ENCODE results near the gene ACP4. TPM values are rescaled to one million over a fixed set of nuclear protein-coding genes. Genes with fewer than 3 reads are reported as not detected.
A peak's percentile ranks its signal among the peaks of the same experiment; 100 is the strongest.

The ACP4 gene
- total RNA-seq, 6 experiments from 2014 or later: 0.37 TPM; not detected in 5

DNA sequence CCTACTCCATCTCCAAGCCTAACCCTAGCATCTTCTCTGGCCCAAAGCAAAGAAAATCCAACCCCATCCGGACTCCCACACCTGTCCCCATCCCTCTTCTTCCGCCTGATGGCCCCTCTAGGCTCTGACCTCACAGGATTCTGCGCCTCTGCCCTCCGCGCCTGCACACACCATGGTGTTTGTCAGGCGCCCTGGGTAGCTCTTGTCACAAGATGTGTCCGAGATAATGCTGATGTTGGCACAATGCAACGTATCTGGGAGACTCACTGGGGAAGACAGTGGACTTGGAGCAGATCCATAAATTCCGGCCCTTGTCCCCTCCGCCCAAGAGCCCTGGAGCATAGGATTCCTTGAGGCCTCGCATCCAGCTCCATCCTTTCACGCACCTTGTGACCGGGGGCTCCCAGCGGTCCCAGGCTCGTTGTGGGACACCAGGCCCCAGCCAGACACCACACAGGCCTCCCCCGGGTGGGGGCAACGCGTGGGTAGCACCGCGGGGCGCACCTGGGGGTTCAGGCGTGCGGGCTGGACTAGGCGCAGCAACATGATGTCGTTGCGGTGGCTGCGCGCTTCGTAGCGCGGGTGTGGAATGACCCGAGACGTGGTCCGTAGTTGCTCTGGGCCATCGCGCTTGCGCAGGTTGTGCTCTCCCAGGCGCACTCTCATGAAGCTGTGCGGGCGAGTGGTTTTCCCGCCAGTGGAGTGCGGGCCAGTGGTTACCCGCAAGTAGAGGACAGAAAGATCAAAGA is 36.5 kb downstream of the ACP4 start:
- intact Hi-C loops (cut with DNase I): no loop called here
- Histone ChIP-seq H3K27me3 (no peaks in the 10 kb centered on the region), H3K9me3 (no peaks in the 10 kb centered on the region), H3K4me1 (no peaks in the 10 kb centered on the region), H3K27ac (no peak overlapping the region), H3K4me3 (no peak overlapping the region), H3K36me3 (no peaks in the 10 kb centered on the region)
- 59% methylated on average over 5 of the region's 43 CpGs for WGBS (ENCODE audit: insufficient coverage, low coverage, low lambda C conversion rate, missing lambda C conversion rate)
- DNase-seq (no peak), ATAC-seq (no peak)
- TF ChIP-seq POLR2A (IDR thresholded peaks at IDR 0.05): no peak
- TF ChIP-seq, protein P1, sequence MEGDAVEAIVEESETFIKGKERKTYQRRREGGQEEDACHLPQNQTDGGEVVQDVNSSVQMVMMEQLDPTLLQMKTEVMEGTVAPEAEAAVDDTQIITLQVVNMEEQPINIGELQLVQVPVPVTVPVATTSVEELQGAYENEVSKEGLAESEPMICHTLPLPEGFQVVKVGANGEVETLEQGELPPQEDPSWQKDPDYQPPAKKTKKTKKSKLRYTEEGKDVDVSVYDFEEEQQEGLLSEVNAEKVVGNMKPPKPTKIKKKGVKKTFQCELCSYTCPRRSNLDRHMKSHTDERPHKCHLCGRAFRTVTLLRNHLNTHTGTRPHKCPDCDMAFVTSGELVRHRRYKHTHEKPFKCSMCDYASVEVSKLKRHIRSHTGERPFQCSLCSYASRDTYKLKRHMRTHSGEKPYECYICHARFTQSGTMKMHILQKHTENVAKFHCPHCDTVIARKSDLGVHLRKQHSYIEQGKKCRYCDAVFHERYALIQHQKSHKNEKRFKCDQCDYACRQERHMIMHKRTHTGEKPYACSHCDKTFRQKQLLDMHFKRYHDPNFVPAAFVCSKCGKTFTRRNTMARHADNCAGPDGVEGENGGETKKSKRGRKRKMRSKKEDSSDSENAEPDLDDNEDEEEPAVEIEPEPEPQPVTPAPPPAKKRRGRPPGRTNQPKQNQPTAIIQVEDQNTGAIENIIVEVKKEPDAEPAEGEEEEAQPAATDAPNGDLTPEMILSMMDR (IDR thresholded peaks at IDR 0.05): no peak

DNA sequence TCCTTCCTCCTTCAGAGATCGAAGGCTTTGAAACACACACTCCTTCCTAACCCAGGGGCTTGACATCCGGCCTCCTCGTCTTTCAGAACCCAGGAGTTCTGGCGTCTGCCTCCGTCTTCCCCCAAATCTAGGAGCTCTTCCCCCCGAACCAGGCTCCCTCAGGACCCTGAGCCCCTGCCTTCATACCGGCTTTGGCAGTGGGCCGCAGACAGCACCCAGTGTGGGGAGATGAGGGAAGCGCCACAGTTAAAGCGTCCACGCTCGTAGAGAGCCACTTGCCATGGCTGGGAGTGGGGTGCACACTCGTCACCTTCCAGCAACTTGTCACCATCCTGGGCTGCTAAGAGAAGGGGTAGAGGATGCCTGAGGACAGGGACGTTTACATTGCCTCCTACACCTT is 37.3 kb downstream of the ACP4 start:
- TF ChIP-seq POLR2A (IDR thresholded peaks at IDR 0.05): no peak
- TF ChIP-seq, protein P1 (IDR thresholded peaks at IDR 0.05): no peak
- intact Hi-C loops (cut with DNase I): no loop called here
- DNase-seq: no peak

DNA sequence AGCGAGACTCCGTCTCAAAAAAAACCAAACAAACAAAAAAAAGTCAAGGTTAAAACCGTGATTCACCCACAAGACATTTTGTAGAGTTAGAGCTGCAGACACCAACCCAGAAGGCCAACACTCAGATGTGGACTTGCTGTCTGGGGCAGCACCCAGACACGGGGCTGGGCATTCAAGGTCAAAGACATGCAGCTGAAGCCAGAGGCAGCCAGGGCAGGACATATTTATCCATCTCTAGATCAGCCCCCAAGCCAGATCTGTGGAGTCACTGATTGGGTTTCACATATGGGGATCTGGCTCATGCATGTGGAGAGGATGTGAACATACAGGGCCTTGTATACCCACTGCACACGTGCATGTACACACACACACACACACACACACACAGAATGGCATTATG is 39.6 kb downstream of the ACP4 start:
- TF ChIP-seq, protein P1 (IDR thresholded peaks at IDR 0.05): no peak
- TF ChIP-seq POLR2A (IDR thresholded peaks at IDR 0.05): no peak
- Histone ChIP-seq H3K9me3 (no peaks in the 10 kb centered on the region), H3K4me1 (no peaks in the 10 kb centered on the region), H3K36me3 (no peaks in the 10 kb centered on the region), H3K27ac (no peak overlapping the region), H3K4me3 (no peak overlapping the region), H3K27me3 (no peaks in the 10 kb centered on the region)
- WGBS (ENCODE audit: insufficient coverage, low coverage, low lambda C conversion rate, missing lambda C conversion rate): 59% methylated on average over 5 of the region's 5 CpGs
- DNase-seq (no peak), ATAC-seq (no peak)
- intact Hi-C loops (cut with DNase I): no loop called here

More for the DNA sequence above, 37.3 kb downstream of the ACP4 start:
- Histone ChIP-seq H3K27me3 (no peaks in the 10 kb centered on the region), H3K4me3 (no peak overlapping the region), H3K36me3 (no peaks in the 10 kb centered on the region), H3K4me1 (no peaks in the 10 kb centered on the region), H3K27ac (no peak overlapping the region), H3K9me3 (no peaks in the 10 kb centered on the region)
- ATAC-seq: no peak
- 56% methylated on average over 11 of the region's 14 CpGs for WGBS (ENCODE audit: insufficient coverage, low coverage, low lambda C conversion rate, missing lambda C conversion rate)

DNA sequence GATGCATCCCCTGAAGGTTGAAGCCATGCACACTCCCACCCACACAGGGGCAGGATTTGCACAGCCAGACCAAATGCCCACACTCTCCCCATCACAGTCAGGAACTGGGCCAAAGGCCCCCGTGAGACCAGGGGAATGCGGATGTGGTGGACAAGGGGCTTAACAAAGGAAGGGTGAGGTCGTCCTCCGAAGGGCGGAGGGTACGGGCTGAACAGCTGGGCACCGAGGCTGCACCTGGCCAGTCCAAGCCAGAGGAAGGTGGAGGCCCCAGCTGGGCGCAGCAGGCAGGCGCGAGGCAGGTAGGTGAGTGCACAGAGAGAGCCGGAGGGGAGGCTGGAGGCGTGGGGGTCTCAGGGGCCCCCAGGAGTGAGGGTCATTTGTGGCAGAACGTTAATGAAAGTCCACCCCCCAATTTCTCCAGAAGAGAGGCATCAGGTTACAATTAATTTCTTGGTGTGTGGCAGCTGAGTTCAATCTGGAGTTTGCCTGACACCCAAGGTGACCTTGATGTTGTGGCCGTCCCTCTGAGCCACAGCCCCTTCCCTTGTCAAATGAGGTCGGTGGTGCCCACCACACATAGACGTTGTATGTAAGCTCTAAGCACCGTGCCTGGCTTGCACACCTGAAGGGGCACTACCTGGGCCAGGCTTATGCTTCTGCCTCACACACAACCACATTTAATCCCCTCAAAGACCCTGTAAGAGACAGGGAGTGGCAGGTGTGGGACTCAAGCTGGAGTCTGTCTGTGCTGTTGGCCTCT is 40.2 kb downstream of the ACP4 start:
- no peaks in the 10 kb centered on the region for H3K4me1 ChIP-seq
- intact Hi-C loops (cut with DNase I): no loop called here
- peak in 1 of 4 donors; percentile 6 for ATAC-seq
- H3K9me3 ChIP-seq: no peaks in the 10 kb centered on the region
- TF ChIP-seq, protein P1 (IDR thresholded peaks at IDR 0.05): no peak
- no peak for TF ChIP-seq POLR2A (IDR thresholded peaks at IDR 0.05)
- H3K36me3 ChIP-seq: no peaks in the 10 kb centered on the region
- no peak overlapping the region for H3K4me3 ChIP-seq
- no peak overlapping the region for H3K27ac ChIP-seq
- no peak for DNase-seq
- no peaks in the 10 kb centered on the region for H3K27me3 ChIP-seq
- 40% methylated on average over 1 of the region's 17 CpGs for WGBS (ENCODE audit: insufficient coverage, low coverage, low lambda C conversion rate, missing lambda C conversion rate)
